ENCODE measurements around the gene PCDHGB4. TPM values are rescaled to one million over a fixed set of nuclear protein-coding genes. Genes with fewer than 3 reads are reported as not detected.
"Not testable (repeated sequence)": the region's sequence is repeated elsewhere in the genome, so short reads cannot be mapped to it uniquely, and the experiment has no call there.

Gene PCDHGB4
- total RNA-seq, 1 donor from 2014 or later = 4.7 TPM

GRCh38 chr5:141397756-141398551 lies 10.5 kb downstream of the PCDHGB4 start, which contains the start of gene PCDHGB5:
Gene PCDHGB5, plus strand, starts transcription at chr5:141397947. Its CDS starts 181 bp downstream, at chr5:141398128.
- peak; percentile 65 for TF ChIP-seq CTCF (conservative IDR thresholded peaks at IDR 0.05; ENCODE audit: low read depth, low read length)
- DNase-seq (ENCODE audit: low read depth) = not testable (repeated sequence)
- H3K4me3 ChIP-seq (ENCODE audit: low read depth, low read length) = peak within 1 kb of the TSS; percentile 52

- H3K4me3 ChIP-seq (ENCODE audit: low read depth, low read length) = no peak overlapping the region
- no peak for TF ChIP-seq CTCF (conservative IDR thresholded peaks at IDR 0.05; ENCODE audit: low read depth, low read length)
- DNase-seq (ENCODE audit: low read depth) = no peak
These were observed 11.1 kb downstream of the PCDHGB4 start for GRCh38 chr5:141398608-141399007.

GRCh38 chr5:141399555-141400258 lies 12.2 kb downstream of the PCDHGB4 start:
- no peak overlapping the region for H3K4me3 ChIP-seq (ENCODE audit: low read depth, low read length)
- DNase-seq (ENCODE audit: low read depth) = no peak
- TF ChIP-seq CTCF (conservative IDR thresholded peaks at IDR 0.05; ENCODE audit: low read depth, low read length) = no peak

GRCh38 chr5:141402553-141403243 lies 15.2 kb downstream of the PCDHGB4 start, which contains the start of gene PCDHGA9:
Gene PCDHGA9, plus strand, starts transcription at chr5:141402778. Its CDS starts 175 bp downstream, at chr5:141402953.
- peak; percentile 45 for TF ChIP-seq CTCF (conservative IDR thresholded peaks at IDR 0.05; ENCODE audit: low read depth, low read length)
- H3K4me3 ChIP-seq (ENCODE audit: low read depth, low read length) = peak within 1 kb of the TSS; percentile 32
- DNase-seq (ENCODE audit: low read depth) = no peak

- no peak for TF ChIP-seq CTCF (conservative IDR thresholded peaks at IDR 0.05; ENCODE audit: low read depth, low read length)
- DNase-seq (ENCODE audit: low read depth) = no peak
- no peak overlapping the region for H3K4me3 ChIP-seq (ENCODE audit: low read depth, low read length)
These were observed 15.9 kb downstream of the PCDHGB4 start for GRCh38 chr5:141403387-141403786.

- H3K4me3 ChIP-seq (ENCODE audit: low read depth, low read length) = peak within 1 kb of the TSS; percentile 30
- peak; percentile 56 for TF ChIP-seq CTCF (conservative IDR thresholded peaks at IDR 0.05; ENCODE audit: low read depth, low read length)
- not testable (repeated sequence) for DNase-seq (ENCODE audit: low read depth)
These were observed 20.4 kb downstream of the PCDHGB4 start, which contains the start of gene PCDHGB6 for GRCh38 chr5:141407790-141408505. Gene PCDHGB6, plus strand, starts transcription at chr5:141408021. Its CDS starts 182 bp downstream, at chr5:141408203.
